Measurements from ENCODE around the gene MARCHF3. TPM values are rescaled to one million over a fixed set of nuclear protein-coding genes. Genes with fewer than 3 reads are reported as not detected.
A peak's percentile ranks its signal among the peaks of the same experiment; 100 is the strongest.

Gene MARCHF3
- total RNA-seq, 2 experiments from 2014 or later, result 5.4 to 7.0 TPM

DNA sequence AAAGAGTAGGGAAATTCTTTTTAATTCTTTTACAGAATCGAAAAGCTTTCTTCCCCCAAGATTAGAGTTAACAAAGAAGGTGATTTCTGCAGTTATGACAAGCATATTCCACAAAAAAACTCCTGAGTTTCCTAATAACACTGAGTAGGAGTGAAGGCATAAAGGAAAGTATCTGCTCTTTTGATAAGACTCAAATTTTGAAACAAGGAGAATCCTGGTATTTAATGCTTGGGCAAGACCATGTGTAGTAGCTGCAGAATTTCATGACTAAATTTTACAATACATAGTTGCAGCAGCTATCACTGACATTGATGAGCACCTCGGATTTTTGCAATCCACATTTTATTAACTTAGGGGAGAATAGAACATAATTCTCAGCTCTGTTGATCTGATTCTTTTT is 92.6 kb downstream of the MARCHF3 start:
- CTCF ChIA-PET (ENCODE audit: unreplicated experiment), result no interaction called here

DNA sequence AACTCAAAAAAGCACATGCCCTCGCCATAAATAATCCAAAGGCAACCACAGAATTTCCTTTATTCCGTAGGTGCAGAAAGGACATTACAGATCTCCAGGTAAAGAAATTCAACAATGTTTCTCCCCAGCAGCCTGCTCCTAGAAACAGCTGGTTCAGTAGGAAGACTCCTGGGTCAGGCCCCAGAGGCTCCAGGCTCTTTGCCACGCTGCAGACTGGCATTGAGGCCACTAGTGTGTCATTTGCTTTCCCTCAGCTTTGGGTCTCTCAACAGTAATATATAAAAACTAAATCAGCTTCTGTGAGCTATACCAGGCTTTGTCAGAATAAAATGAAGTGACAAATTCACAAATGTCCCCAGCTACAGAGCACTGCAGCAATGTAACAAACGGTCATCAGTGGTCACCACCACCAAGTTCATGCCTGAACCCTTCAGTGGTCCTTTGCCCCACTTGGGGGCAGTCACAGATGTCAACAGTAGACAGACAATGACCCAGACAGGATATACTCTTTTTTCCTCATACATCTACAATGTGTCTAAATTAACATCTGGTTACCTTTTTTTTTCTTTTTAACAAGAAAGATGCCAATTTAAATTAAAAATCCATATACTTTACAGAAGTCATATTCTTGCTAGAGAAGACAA is 93.5 kb downstream of the MARCHF3 start:
- BruUV-seq (replicated peaks), result no TSS peak
- Histone ChIP-seq H4K20me1 (ENCODE audit: insufficient read depth, low read length) (no peaks in the 10 kb centered on the region), H3K9me3 (ENCODE audit: low read length) (no peaks in the 10 kb centered on the region), H3K4me1 (ENCODE audit: insufficient read depth, low read length, poor library complexity, severe bottlenecking) (no peaks in the 10 kb centered on the region), H3K36me3 (ENCODE audit: insufficient read depth, low read length) (no peaks in the 10 kb centered on the region), H2AFZ (ENCODE audit: low read length) (no peak overlapping the region), H3K4me3 (ENCODE audit: low read depth, low read length, poor library complexity, severe bottlenecking) (no peak overlapping the region), H3K9me2 (ENCODE audit: insufficient read depth, low read length) (no peaks in the 10 kb centered on the region), H3K4me2 (ENCODE audit: low read length) (no peak overlapping the region), H3K79me2 (ENCODE audit: insufficient read depth, low read depth, low read length) (no peaks in the 10 kb centered on the region), H3K27ac (ENCODE audit: low read depth, low read length, poor library complexity, severe bottlenecking) (no peak overlapping the region)
- ChIA-PET CTCF (ENCODE audit: unreplicated experiment) (no interaction called here), POLR2A (interaction anchor here (0.5 kb wide), 1 partner anchor 143 kb away, joined by 4 read pairs; no protein-coding TSS in a partner anchor)
- DNase-seq (ENCODE audit: low spot score), result peak; percentile 15
- intact Hi-C loops (cut with micrococcal nuclease; ENCODE audit: unreplicated experiment), result no loop called here
- TF ChIP-seq EZH2phosphoT487 (IDR thresholded peaks at IDR 0.05; ENCODE audit: borderline replicate concordance, low read depth, low read length), result no peak
- TF ChIP-seq, protein P1, sequence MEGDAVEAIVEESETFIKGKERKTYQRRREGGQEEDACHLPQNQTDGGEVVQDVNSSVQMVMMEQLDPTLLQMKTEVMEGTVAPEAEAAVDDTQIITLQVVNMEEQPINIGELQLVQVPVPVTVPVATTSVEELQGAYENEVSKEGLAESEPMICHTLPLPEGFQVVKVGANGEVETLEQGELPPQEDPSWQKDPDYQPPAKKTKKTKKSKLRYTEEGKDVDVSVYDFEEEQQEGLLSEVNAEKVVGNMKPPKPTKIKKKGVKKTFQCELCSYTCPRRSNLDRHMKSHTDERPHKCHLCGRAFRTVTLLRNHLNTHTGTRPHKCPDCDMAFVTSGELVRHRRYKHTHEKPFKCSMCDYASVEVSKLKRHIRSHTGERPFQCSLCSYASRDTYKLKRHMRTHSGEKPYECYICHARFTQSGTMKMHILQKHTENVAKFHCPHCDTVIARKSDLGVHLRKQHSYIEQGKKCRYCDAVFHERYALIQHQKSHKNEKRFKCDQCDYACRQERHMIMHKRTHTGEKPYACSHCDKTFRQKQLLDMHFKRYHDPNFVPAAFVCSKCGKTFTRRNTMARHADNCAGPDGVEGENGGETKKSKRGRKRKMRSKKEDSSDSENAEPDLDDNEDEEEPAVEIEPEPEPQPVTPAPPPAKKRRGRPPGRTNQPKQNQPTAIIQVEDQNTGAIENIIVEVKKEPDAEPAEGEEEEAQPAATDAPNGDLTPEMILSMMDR (conservative IDR thresholded peaks at IDR 0.05; ENCODE audit: low read length), result peak; percentile 55; the same call in 1 of the 2 replicates

More for the DNA sequence above, 92.6 kb downstream of the MARCHF3 start:
- intact Hi-C loops (cut with micrococcal nuclease; ENCODE audit: unreplicated experiment), result no loop called here
- H3K9me3 ChIP-seq (ENCODE audit: low read length), result no peaks in the 10 kb centered on the region
- H3K4me3 ChIP-seq (ENCODE audit: low read depth, low read length, poor library complexity, severe bottlenecking), result no peak overlapping the region
- H3K27ac ChIP-seq (ENCODE audit: low read depth, low read length, poor library complexity, severe bottlenecking), result no peak overlapping the region
- H3K4me1 ChIP-seq (ENCODE audit: insufficient read depth, low read length, poor library complexity, severe bottlenecking), result no peaks in the 10 kb centered on the region
- BruUV-seq (replicated peaks), result no TSS peak
- no peaks in the 10 kb centered on the region for H4K20me1 ChIP-seq (ENCODE audit: insufficient read depth, low read length)
- H3K79me2 ChIP-seq (ENCODE audit: insufficient read depth, low read depth, low read length), result no peaks in the 10 kb centered on the region
- H2AFZ ChIP-seq (ENCODE audit: low read length), result no peak overlapping the region
- H3K36me3 ChIP-seq (ENCODE audit: insufficient read depth, low read length), result no peaks in the 10 kb centered on the region
- H3K9me2 ChIP-seq (ENCODE audit: insufficient read depth, low read length), result no peaks in the 10 kb centered on the region
- TF ChIP-seq EZH2phosphoT487 (IDR thresholded peaks at IDR 0.05; ENCODE audit: borderline replicate concordance, low read depth, low read length), result no peak
- TF ChIP-seq, protein P1 (conservative IDR thresholded peaks at IDR 0.05; ENCODE audit: low read length), result no peak
- POLR2A ChIA-PET, result interaction anchor here (0.5 to 1.0 kb wide), 3 partner anchors 27 to 102 kb away, joined by 3 read pairs; no protein-coding TSS in a partner anchor
- H3K4me2 ChIP-seq (ENCODE audit: low read length), result no peak overlapping the region
- DNase-seq (ENCODE audit: low spot score), result no peak

DNA sequence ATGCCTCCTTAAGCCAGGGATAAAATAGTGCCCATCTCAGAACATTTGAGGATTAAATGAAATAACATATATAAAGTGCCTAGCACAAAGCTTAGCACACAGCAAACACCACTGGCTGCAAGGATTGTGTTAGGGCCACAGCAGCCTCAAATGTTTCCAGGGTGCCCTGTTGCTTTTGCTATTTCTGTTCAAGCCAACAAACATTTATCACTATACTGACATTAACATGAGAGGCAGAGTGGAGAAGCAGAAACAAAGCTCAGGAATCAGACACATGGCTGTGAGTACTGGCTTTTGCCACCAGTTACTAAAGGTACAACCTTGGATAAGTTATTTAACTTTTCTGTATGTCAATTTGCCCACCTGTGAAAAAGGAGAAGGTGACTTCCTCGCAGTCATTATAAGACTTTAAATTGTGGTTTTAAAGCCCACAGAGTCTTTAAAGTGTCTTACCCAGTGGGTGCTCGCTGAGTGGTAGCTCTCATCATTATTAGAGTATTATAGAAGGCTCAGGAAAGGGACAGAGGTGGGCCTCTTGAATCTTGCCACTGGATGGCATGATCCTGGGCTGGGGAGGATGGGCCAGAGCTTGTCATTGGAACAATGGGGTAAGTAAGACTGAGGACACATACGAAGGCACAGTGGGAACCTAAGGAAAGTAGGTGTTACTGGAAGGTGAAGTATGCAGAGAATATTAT is 98.2 kb downstream of the MARCHF3 start:
- Histone ChIP-seq H3K27ac (ENCODE audit: low read depth, low read length, poor library complexity, severe bottlenecking) (no peak overlapping the region), H3K36me3 (ENCODE audit: insufficient read depth, low read length) (no peaks in the 10 kb centered on the region), H3K9me2 (ENCODE audit: insufficient read depth, low read length) (no peaks in the 10 kb centered on the region; the same call in 1 of the 2 replicates), H3K4me1 (ENCODE audit: insufficient read depth, low read length, poor library complexity, severe bottlenecking) (no peaks in the 10 kb centered on the region), H3K4me2 (ENCODE audit: low read length) (no peak overlapping the region), H2AFZ (ENCODE audit: low read length) (no peak overlapping the region), H3K4me3 (ENCODE audit: low read depth, low read length, poor library complexity, severe bottlenecking) (no peak overlapping the region), H3K79me2 (ENCODE audit: insufficient read depth, low read depth, low read length) (no peaks in the 10 kb centered on the region), H3K9me3 (ENCODE audit: low read length) (no peaks in the 10 kb centered on the region), H4K20me1 (ENCODE audit: insufficient read depth, low read length) (no peaks in the 10 kb centered on the region)
- intact Hi-C loops (cut with micrococcal nuclease; ENCODE audit: unreplicated experiment), result no loop called here
- TF ChIP-seq, protein P1 (conservative IDR thresholded peaks at IDR 0.05; ENCODE audit: low read length), result no peak
- no peak for TF ChIP-seq EZH2phosphoT487 (IDR thresholded peaks at IDR 0.05; ENCODE audit: borderline replicate concordance, low read depth, low read length)
- ChIA-PET POLR2A (interaction anchor here (0.6 to 1.6 kb wide), 2 partner anchors 17 to 19 kb away, joined by 3 to 4 read pairs; no protein-coding TSS in a partner anchor), CTCF (ENCODE audit: unreplicated experiment) (no interaction called here)
- no peak for DNase-seq (ENCODE audit: low spot score)
- no TSS peak for BruUV-seq (replicated peaks)
